GM21360 (cell line): ENCODE measurements around the gene ADAT2.

Experiments
- ATAC-seq: cut with Tn5 transposase; IDR thresholded peaks from one replicate; pipeline ENCODE4 v1.9.1; 2021; ENCODE audit warnings: mild to moderate bottlenecking, moderate library complexity; ENCODE audit not compliant: unreplicated experiment

The ADAT2 gene

GRCh38 chr6:143399176-143399575 lies 51.3 kb downstream of the ADAT2 start:
- no peak for ATAC-seq

- ATAC-seq: no peak
Observed at GRCh38 chr6:143397227-143398222, 53.0 kb downstream of the ADAT2 start.

GRCh38 chr6:143396497-143397226 lies 53.8 kb downstream of the ADAT2 start:
- no peak for ATAC-seq

GRCh38 chr6:143395699-143396098 lies 54.8 kb downstream of the ADAT2 start:
- ATAC-seq: no peak

GRCh38 chr6:143394389-143394788 lies 56.1 kb downstream of the ADAT2 start:
- ATAC-seq: no peak

- ATAC-seq: no peak
Observed at GRCh38 chr6:143390278-143390677, 60.2 kb downstream of the ADAT2 start.

- ATAC-seq: no peak
Observed at GRCh38 chr6:143385636-143386035, 64.9 kb downstream of the ADAT2 start.

- ATAC-seq: no peak
Observed at GRCh38 chr6:143376861-143377260, 73.6 kb downstream of the ADAT2 start.

GRCh38 chr6:143376375-143376774 lies 74.1 kb downstream of the ADAT2 start:
- no peak for ATAC-seq

GRCh38 chr6:143375022-143375585 lies 75.4 kb downstream of the ADAT2 start:
- ATAC-seq: no peak

GRCh38 chr6:143374014-143374413 lies 76.5 kb downstream of the ADAT2 start:
- no peak for ATAC-seq
